ENCODE results near the gene POLR1E.

GRCh38 chr9:37508834-37509206, 23.1 kb downstream of the POLR1E start:
- TF ChIP-seq CTCF (IDR thresholded peaks at IDR 0.05; ENCODE audit: low read depth, low read length): no peak
- no peak for TF ChIP-seq POLR2A (IDR thresholded peaks at IDR 0.05; ENCODE audit: extremely low read depth, insufficient read length)
- TF ChIP-seq MYC (IDR thresholded peaks at IDR 0.05; ENCODE audit: low read depth, low read length): no peak

Data from NB4 (cell line).